Nephron progenitor cell (in vitro differentiated cells): ENCODE results near the gene DIS3L2.

Source experiments
- DNase-seq: peaks from one replicate; pipeline ENCODE4 v3.0.0; 2021
- H3K27ac Mint-ChIP-seq: 2 replicates; pipeline ENCODE4 v1.8.0; 2021; ENCODE audit warnings: mild to moderate bottlenecking, moderate library complexity, mixed read lengths
- H3K27me3 Mint-ChIP-seq: 2 replicates; pipeline ENCODE4 v1.8.0; 2021; ENCODE audit warnings: mild to moderate bottlenecking, low read depth, mixed read lengths; ENCODE audit not compliant: poor library complexity
- H3K36me3 Mint-ChIP-seq: 2 replicates; pipeline ENCODE4 v1.8.0; 2021; ENCODE audit warnings: low read depth, mixed read lengths
- H3K4me1 Mint-ChIP-seq: 2 replicates; pipeline ENCODE4 v1.8.0; 2021; ENCODE audit warnings: mixed read lengths
- H3K4me3 Mint-ChIP-seq: 2 replicates; pipeline ENCODE4 v1.8.0; 2021; ENCODE audit warnings: mild to moderate bottlenecking, moderate library complexity, mixed read lengths
- H3K9me3 Mint-ChIP-seq: 2 replicates; pipeline ENCODE4 v1.8.0; 2021; ENCODE audit warnings: mild to moderate bottlenecking, moderate library complexity, mixed read lengths
- TF ChIP-seq, protein P1 (sequence below): fragments of 200-600 bp; sonication (generic); IDR thresholded peaks from 2 replicates; pipeline ENCODE4 v1.5.0; 2021; ENCODE audit warnings: antibody characterized with exemption

DIS3L2 gene

GRCh38 chr2:232203936-232204335, 242.4 kb downstream of the DIS3L2 start:
- Mint-ChIP-seq H3K27me3 (no peaks in the 10 kb centered on the region), H3K4me3 (no peak overlapping the region), H3K4me1 (peaks cover 18% of the 10 kb centered on the region), H3K27ac (no peak overlapping the region), H3K9me3 (no peaks in the 10 kb centered on the region), H3K36me3 (peaks cover 28% of the 10 kb centered on the region)
- TF ChIP-seq, protein P1, sequence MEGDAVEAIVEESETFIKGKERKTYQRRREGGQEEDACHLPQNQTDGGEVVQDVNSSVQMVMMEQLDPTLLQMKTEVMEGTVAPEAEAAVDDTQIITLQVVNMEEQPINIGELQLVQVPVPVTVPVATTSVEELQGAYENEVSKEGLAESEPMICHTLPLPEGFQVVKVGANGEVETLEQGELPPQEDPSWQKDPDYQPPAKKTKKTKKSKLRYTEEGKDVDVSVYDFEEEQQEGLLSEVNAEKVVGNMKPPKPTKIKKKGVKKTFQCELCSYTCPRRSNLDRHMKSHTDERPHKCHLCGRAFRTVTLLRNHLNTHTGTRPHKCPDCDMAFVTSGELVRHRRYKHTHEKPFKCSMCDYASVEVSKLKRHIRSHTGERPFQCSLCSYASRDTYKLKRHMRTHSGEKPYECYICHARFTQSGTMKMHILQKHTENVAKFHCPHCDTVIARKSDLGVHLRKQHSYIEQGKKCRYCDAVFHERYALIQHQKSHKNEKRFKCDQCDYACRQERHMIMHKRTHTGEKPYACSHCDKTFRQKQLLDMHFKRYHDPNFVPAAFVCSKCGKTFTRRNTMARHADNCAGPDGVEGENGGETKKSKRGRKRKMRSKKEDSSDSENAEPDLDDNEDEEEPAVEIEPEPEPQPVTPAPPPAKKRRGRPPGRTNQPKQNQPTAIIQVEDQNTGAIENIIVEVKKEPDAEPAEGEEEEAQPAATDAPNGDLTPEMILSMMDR = no peak
- DNase-seq = no peak

- TF ChIP-seq, protein P1 = no peak
- Mint-ChIP-seq H3K4me3 (no peak overlapping the region), H3K36me3 (peaks cover 31% of the 10 kb centered on the region), H3K27me3 (no peaks in the 10 kb centered on the region), H3K9me3 (no peaks in the 10 kb centered on the region), H3K4me1 (peaks cover 16% of the 10 kb centered on the region), H3K27ac (no peak overlapping the region)
- no peak for DNase-seq
Measured at GRCh38 chr2:232204457-232204931, 243.0 kb downstream of the DIS3L2 start.

DNA sequence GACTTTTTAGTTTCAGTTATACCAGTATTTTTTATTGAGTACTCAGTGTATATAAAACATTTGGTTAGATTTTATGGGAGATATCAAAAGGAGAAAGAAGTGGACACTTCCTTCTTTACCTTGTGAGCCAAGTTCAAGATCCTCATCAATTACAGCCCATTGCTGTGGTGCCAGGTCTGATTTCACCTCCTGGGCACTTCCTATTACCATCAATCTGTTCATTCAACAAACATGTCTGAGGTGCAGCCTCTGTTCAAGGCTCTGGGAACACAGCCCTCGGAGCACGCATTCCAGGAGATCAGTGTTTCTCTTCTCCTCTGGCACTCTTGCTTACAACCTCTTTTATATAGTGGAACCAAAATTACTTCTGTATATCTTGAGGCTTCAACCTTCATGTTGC, 245.7 kb downstream of the DIS3L2 start:
- TF ChIP-seq, protein P1 = no peak
- Mint-ChIP-seq H3K4me3 (no peak overlapping the region), H3K36me3 (peaks cover 23% of the 10 kb centered on the region), H3K9me3 (no peaks in the 10 kb centered on the region), H3K27ac (no peak overlapping the region), H3K27me3 (no peaks in the 10 kb centered on the region), H3K4me1 (peaks cover 16% of the 10 kb centered on the region)
- DNase-seq = no peak

GRCh38 chr2:232210306-232210705, 248.8 kb downstream of the DIS3L2 start:
- Mint-ChIP-seq H3K4me3 (no peak overlapping the region), H3K36me3 (peaks cover 19% of the 10 kb centered on the region), H3K9me3 (no peaks in the 10 kb centered on the region), H3K27ac (no peak overlapping the region), H3K27me3 (no peaks in the 10 kb centered on the region), H3K4me1 (no peaks in the 10 kb centered on the region)
- DNase-seq = no peak
- TF ChIP-seq, protein P1 = no peak

- Mint-ChIP-seq H3K27ac (no peak overlapping the region), H3K9me3 (no peaks in the 10 kb centered on the region), H3K36me3 (peaks cover 23% of the 10 kb centered on the region), H3K4me3 (no peak overlapping the region), H3K27me3 (no peaks in the 10 kb centered on the region), H3K4me1 (peaks cover 10% of the 10 kb centered on the region)
- no peak for DNase-seq
- TF ChIP-seq, protein P1 = no peak
Measured at GRCh38 chr2:232211743-232212686, 250.5 kb downstream of the DIS3L2 start.

GRCh38 chr2:232213176-232213575, 251.7 kb downstream of the DIS3L2 start:
- no peaks in the 10 kb centered on the region for H3K27me3 Mint-ChIP-seq
- no peak overlapping the region for H3K27ac Mint-ChIP-seq
- H3K4me3 Mint-ChIP-seq = no peak overlapping the region
- peaks cover 10% of the 10 kb centered on the region for H3K4me1 Mint-ChIP-seq
- H3K9me3 Mint-ChIP-seq = no peaks in the 10 kb centered on the region
- TF ChIP-seq, protein P1 = no peak
- H3K36me3 Mint-ChIP-seq = peaks cover 23% of the 10 kb centered on the region
- DNase-seq = no peak
